Suprapubic skin (tissue), 3 donors: ENCODE results near the gene GNAT2.

ENCODE experiments used
- CTCF ChIP-seq, 2 donors: fragments of 200-600 bp in 1 of 2; fragments of 450-650 bp in 1 of 2; sonication (generic) in 1 of 2; IDR thresholded peaks; one replicate each; pipeline ENCODE4 v1.5.1; 2016 to 2019; ENCODE audit warnings: antibody characterized with exemption in 2 of 2, mild to moderate bottlenecking in 1 of 2, moderate library complexity in 1 of 2
- EP300 ChIP-seq: sonication (generic); formaldehyde crosslinking; IDR thresholded peaks from one replicate; pipeline ENCODE4 v1.6.1; 2017; ENCODE audit warnings: antibody characterized with exemption
- POLR2A ChIP-seq, 2 donors: fragments of 450-650 bp; IDR thresholded peaks; one replicate each; pipeline ENCODE4 v1.6.1; 2017; ENCODE audit warnings: antibody characterized with exemption in 2 of 2, mild to moderate bottlenecking in 2 of 2, moderate library complexity in 2 of 2

GRCh38 chr1:109667452-109668122, 48.2 kb upstream of the GNAT2 start, which contains the start of gene GSTM2:
- TF ChIP-seq POLR2A (IDR thresholded peaks at IDR 0.05) = no peak
- TF ChIP-seq EP300 = no peak
- TF ChIP-seq CTCF (IDR thresholded peaks at IDR 0.05) = no peak
